GM12872 (cell line): ENCODE measurements around the gene PSMC3IP.

Experiments used
- TF ChIP-seq, protein P1 (sequence below): IDR thresholded peaks from 3 replicates; pipeline ENCODE4 v1.5.1; 2011; ENCODE audit warnings: low read depth, mild to moderate bottlenecking, low read length, moderate library complexity; ENCODE audit not compliant: insufficient read depth

The PSMC3IP gene, protein sequence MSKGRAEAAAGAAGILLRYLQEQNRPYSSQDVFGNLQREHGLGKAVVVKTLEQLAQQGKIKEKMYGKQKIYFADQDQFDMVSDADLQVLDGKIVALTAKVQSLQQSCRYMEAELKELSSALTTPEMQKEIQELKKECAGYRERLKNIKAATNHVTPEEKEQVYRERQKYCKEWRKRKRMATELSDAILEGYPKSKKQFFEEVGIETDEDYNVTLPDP

DNA sequence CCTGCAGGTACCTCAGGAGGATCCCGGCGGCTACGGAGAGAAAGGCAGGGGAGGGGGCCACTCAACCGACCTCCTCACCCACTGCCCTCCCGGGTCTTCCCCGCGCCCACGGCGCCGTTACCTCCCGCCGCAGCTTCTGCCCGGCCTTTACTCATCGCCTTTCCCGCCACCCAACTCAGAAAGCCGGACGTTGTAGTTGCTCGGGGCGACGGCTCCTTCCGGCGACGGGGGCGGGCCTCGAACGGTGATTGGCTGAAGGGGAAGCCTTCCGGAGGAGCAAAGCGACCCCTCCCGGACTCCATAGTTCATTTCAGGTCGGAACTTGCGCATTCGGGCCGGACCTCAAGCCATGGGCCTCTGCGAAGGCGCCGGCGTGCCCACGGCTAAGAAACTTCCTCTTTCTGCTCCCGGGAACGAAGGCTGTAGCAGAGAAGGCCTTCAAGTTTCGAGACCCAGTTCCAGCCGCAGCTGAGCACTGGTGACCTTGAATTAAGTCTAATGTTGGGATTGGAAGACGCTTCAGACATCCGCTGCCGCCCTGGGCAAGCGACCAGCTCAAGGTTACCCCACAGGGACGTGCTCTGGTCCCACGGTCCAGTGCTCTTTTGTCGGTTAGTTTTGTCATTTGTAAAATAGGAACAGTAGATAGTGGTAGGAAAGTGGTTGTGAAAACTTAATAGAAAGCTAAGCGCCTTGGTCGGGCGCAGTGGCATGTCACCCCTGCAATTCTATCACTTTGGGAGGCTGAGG lies at the start of gene PSMC3IP:
PSMC3IP (minus strand) TSS at position 198 of the 750 bp plus-strand sequence; CDS start at position 155, 43 bp downstream.
- TF ChIP-seq, protein P1, sequence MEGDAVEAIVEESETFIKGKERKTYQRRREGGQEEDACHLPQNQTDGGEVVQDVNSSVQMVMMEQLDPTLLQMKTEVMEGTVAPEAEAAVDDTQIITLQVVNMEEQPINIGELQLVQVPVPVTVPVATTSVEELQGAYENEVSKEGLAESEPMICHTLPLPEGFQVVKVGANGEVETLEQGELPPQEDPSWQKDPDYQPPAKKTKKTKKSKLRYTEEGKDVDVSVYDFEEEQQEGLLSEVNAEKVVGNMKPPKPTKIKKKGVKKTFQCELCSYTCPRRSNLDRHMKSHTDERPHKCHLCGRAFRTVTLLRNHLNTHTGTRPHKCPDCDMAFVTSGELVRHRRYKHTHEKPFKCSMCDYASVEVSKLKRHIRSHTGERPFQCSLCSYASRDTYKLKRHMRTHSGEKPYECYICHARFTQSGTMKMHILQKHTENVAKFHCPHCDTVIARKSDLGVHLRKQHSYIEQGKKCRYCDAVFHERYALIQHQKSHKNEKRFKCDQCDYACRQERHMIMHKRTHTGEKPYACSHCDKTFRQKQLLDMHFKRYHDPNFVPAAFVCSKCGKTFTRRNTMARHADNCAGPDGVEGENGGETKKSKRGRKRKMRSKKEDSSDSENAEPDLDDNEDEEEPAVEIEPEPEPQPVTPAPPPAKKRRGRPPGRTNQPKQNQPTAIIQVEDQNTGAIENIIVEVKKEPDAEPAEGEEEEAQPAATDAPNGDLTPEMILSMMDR = peak; percentile 68

GRCh38 chr17:42623732-42624596 lies 46.4 kb upstream of the PSMC3IP start:
- TF ChIP-seq, protein P1 = 0 out of 3 replicates have a peak, but pooled peaks have one; percentile 10

DNA sequence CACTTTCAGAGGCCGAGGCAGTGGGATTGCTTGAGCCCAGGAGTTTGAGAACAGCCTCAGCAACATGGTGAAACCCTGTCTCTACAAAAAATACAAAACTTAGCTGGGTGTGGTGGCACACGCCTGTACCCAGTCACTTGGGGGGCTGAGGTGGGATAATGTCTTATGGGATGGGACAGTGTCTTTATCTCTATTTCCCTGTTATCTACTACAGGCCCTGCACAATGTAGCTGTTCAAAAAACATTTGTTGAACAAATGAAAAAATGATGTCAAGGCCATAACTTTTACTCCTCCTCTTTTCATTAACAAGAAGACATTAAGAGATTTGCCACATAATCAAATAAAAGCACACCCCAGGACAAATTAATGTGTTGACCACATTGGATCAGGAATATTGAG lies 45.7 kb upstream of the PSMC3IP start:
- TF ChIP-seq, protein P1 = no peak

DNA sequence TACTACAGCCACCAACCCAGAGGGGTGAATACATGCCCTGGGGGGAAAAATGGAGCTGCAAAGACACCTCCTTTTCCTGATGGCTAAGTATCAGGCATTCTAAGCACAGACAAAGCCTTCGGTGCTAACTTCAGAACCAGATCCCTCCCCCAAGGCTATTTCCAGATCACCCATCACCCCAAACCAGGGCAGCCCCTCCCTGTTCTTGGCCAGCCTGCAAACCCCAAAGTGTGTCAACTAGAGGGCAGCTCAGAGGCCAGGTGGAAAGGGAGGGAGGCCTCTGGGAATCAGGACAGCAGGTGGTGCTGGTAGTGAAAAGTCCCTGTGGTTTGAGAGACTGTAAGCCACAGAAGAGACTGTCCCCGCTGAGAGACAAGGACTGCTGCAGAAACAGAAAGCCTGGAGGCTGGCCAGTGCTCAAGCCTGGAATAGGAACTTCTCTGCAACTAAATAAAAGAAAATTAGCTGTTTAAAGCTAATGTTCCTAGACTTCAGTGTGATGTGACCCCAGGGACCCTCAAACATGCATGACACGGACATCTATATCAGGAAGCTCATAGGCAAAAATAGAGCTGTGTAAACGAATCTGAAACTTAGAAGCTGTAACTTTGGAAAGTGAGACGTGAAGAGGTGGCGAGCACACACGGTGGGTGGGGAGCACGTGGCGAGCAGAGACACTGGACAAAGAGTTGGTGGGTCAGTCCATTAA lies 41.1 kb upstream of the PSMC3IP start:
- TF ChIP-seq, protein P1 = peak; percentile 50

DNA sequence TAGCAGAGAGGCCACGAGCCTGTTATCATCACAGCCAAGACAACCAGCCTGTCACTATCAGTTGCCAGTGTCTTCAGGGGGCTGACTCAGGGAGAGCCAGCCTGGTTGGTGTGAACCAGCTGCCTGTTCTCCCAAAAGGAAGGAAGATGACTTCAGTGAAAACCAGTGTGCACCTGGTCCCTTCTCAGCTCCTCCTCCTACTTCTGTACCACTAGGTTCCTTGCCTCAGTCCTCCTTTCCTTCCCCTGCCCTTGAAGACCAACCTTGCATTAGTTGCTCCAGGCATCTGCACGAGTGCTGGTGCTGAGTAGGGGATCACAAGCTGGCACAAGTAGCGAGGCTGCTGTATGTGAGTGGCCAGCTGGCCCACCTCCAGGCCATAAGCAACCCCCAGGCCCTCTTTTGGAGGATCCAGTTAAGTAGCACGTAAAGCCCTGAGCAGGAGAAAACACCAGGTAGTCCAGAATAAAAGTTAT lies 40.5 kb upstream of the PSMC3IP start:
- TF ChIP-seq, protein P1 = no peak

GRCh38 chr17:42613699-42614295 lies 36.3 kb upstream of the PSMC3IP start:
- TF ChIP-seq, protein P1 = no peak
